ENCODE measurements around the gene ARMCX2. TPM values are rescaled to one million over a fixed set of nuclear protein-coding genes. Genes with fewer than 3 reads are reported as not detected.

Gene ARMCX2
- total RNA-seq, result 25.9 and 45.7 TPM in 2 replicates

GRCh38 chrX:101659601-101660063, at the start of gene ARMCX2:
Gene ARMCX2, minus strand, starts transcription at chrX:101659850. Its CDS starts 2,262 bp downstream, at chrX:101657588.

DNA sequence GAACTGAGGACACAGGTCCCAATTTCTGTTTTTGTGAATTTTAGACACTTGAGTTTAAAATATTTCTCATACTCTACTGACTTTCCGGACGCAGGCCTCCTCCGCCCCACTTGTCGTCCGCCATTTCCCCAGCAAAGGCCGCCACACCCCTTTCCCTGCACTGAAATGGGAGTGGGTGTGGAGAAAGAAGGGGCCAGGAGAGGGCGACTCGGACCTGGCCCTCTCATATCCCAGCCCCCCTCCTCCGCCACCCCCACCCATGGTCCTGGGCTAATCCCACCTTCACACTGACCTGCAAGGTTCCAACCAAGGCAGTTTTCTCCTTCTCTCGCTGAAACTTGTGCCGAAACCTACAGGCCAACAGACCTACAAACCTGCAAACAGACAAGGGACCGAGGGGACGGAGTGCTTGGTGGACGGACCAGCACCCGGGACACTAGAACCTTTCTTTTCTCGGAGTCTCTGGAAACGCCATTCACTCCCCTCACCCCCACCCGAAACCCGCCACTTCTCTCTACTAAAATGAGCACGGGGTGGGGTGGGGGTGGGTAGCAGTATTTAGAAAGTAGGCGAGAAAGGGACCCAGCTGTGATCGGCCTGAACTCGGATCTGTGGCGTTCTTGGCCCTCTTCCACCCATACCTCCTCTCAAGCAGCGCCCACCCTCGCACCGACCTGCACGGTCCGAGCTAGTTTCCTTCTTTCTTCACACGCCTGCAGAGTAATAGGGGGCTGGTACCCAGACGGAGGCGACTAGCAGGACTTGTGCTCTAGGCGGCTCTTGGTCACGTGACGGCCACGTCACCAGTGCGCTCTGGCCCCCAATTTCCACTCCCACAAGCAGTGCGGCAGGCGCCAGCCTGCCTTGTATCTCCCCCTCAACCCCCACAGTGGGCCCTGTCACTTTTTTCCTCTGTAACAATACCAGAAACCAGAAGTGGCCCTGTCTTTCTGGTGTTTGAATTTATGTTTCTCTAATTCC, 42.1 kb downstream of the ARMCX2 start, which contains the start of gene ARMCX6:
ARMCX6 (minus strand) TSS at position 790 of the 981 bp plus-strand sequence. CDS start 1,380 bp downstream, outside the sequence.

Other genes with a start within 250 kb of the ARMCX2 start
- gene ARMCX4, start 174.4 kb downstream of the ARMCX2 start, total RNA-seq, result 0.94 and 1.1 TPM in 2 replicates
- gene ARMCX1, start 109.3 kb downstream of the ARMCX2 start, total RNA-seq, result 19.4 and 24.8 TPM in 2 replicates
- 19.2 and 24.8 TPM in 2 replicates for gene ARMCX6, start 41.9 kb downstream of the ARMCX2 start, total RNA-seq
- 13.6 and 16.1 TPM in 2 replicates for gene ARMCX3, start 36.7 kb downstream of the ARMCX2 start, total RNA-seq

All from hair follicular keratinocyte (primary cell).